GM19239 (cell line): ENCODE data around the gene MED26.

Source experiments
- DNase-seq: peaks from one replicate; pipeline ENCODE4 v3.0.0; 2011; ENCODE audit warnings: low spot score; ENCODE audit not compliant: insufficient read length
- FAIRE-seq: peaks from 2 replicates; lab custom pipeline; 2011; peaks lifted over from hg19 to GRCh38; lab: Jason Lieb, UNC

MED26 gene

DNA sequence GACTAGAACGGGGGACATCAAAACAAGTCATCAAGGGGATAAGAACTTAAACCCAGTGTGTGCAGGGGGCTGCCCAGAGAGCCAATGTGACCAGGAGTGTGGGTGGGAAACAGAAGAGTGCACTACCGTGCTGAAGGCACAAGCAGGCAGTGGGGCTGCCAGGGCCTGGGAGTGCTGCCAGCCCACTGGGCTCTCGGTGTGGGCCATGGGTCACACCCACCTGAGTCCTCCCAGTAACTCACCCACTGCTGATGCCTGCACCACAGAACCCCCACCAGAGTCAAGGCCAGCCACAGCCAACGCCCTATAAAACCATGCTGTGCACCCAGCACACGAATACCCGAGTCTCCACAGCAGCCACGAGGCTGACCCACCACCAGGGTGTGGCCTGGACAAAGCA, 8.5 kb downstream of the MED26 start:
- DNase-seq (no peak), FAIRE-seq (no peak)

DNA sequence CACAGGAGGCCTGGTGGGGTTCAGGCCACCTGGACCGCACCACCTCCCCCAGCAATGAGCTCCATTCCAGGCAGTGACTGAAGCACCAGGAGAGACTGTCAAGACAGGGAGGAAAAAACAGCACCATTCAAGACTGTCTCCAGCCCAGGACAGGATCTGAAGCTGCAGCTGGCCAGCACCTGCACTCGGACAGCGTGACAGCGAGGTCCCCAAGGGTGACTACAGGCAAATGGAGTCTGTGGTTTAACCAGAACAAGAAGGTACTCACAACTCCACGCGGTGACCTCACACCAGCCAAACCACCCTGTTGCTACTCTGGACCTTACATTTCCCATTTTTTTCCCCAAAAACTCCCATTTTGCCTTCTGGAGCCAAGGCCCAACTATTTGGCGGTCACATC, 9.8 kb downstream of the MED26 start:
- no peak for FAIRE-seq
- DNase-seq = no peak

DNA sequence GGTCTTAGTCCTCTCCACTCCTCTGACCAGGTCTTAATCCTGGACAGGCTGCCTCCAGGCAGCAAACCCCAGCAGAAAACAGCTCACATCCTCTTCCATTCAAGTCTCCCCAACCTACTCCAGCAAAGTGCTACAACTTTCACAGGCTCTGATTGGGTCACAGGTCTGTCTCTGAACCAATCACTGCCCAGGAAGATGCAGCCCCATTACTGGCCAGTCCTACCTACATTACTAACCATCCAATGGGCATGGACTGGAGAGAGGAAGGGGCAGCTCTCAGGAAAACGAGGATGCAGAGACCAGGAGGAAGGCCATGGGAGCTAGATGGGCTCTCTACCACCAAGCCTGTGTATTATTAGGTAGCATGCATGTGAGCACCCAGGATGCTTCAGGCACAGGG, 12.2 kb downstream of the MED26 start:
- FAIRE-seq (no peak), DNase-seq (no peak)

DNA sequence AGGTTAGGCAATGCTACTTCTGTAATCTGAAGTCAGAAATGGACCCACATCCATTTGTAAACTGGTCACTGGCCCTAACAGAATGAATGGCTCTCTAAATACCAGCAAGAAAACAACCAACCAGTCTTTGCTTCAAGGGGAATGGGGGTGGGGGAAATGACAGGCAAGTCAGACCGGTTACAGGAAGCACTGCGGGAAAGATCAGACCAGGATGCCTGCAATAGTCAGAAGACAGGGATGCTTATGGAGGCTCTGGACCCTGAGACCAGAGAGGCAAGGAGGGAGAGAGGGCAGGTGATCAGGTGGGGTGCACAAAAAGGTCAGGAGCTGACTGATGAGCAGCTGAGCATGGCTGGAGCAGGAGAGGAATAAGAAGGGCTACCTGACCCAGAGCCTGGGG, 13.1 kb downstream of the MED26 start:
- FAIRE-seq (no peak), DNase-seq (no peak)

DNA sequence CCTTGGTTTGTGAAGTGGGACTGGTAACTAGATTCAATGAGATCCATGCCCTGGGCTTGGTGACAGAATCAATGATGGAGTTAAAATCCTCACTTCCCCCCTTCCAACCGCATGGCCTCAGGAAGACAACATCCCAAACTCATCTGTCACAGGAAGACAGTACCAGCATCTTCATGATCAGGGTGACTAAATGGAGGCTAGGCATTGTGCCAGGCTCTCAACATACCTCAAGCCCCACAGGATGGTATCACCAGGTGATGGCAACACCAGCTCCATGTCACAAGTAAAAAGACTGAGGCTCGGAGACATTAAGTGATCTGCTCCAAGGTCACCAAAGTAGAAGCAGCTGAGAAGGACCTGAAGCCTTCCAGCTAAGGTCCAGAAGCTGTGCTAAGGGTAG, 14.2 kb downstream of the MED26 start:
- FAIRE-seq (no peak), DNase-seq (no peak)

DNA sequence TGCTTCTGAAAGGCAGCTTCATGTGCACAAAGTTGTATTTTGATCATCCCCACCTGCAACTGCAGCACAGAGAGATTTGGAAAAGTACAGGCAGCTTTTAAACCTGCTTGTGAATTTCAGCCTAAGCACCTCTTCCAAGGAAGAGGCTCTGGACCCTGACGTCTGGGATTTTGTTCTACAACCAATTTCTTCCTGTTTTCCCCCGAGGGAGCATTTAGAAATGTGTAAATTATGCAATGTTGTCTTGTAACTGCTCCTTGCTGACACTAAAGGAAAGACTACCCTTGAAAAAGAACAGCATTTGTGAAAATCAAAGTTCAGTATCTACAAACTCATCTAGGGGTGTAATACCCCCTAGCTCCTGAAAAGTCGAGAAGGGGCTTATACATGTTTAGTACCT, 15.4 kb downstream of the MED26 start:
- FAIRE-seq (no peak), DNase-seq (no peak)

DNA sequence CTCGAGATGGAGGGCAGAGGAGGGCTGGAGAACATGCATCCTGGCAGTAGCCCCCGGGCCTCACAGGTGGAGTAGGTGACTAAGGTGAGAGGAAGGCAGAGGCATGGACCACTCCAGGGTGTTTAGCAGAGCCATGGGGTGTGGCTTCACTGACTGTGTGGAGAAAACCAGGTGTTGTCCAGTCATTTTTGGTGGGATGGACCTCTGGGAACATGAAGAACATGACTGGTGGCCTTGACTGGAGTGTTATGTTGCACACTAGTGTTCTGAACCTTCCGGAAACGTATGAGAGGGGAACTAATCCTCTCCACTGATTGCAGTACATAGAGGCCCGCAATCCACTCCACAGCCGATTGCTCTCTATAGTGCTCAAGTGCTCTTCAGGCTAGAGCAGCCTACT, 16.9 kb downstream of the MED26 start:
- FAIRE-seq (no peak), DNase-seq (no peak)

DNA sequence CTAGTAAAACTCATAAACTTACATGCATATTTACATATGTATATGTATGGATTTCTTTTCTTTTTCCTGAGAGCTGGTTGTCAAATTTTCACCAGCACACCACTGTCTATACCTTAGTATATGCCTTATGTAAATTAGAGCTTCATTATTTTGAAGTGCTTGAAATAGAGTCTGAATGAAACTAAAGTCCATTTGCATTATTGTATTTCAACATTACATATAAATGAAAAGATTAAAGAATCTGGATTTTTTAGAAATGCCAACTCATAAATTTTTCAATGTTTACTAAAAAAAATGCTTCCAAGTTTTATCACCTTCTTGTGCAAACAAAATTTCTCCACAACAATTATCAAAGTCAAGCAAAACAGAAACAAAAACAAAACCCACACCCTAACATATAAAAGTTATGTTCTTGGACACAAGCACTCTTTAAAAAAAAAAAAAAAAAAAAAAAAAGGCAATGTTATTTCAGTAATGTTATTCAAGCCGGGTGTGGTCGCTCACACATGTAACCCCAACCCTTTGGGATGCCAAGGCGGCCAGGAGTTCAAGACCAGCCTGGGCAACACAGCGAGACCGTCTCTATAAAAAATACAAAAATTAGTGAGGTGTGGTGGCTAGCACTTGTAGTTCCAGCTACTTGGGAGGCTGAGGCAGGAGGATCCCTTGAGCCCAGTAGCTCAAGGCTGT, 18.3 kb downstream of the MED26 start:
- no peak for FAIRE-seq
- DNase-seq = no peak

DNA sequence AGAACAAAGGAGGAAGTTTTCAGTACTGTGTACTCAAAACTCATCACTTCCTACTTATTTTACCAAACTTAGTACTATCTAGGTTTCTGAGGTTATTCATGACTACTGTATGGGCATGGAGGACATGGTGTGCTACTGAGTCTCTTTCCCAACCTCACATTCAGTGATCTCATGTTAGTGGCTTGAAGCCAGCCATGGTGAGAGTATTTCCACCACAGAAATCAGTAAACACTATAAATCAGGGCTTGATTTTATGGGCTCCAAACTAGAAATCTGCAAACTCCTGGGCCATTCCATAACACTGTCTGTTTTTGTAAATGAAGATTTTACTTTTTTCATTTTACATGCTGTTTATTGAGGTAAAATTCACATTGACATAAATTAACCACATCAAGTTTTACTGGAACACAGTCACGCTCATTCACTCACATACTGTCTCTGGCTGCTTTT, 19.7 kb downstream of the MED26 start:
- FAIRE-seq (no peak), DNase-seq (no peak)

DNA sequence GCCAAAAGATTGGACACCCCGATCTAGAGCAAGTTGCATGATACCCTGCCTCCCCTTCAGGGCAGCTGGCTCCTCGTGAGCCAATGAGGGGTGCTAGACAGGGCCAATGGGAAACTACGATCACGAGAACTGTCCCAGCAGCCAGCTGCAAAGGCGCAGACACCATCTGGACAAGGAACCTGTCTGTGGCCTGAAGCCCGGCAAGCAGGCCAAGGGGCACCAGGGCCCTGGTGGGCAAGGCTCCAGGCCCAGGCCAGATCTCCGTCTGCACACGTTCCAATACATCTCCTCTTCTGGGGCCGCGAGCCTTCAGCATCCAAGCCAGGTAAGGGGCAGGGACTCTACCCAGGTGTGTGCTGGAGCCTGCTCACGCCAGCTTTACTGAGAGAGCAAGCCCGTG, 20.2 kb downstream of the MED26 start:
- DNase-seq = no peak
- no peak for FAIRE-seq

DNA sequence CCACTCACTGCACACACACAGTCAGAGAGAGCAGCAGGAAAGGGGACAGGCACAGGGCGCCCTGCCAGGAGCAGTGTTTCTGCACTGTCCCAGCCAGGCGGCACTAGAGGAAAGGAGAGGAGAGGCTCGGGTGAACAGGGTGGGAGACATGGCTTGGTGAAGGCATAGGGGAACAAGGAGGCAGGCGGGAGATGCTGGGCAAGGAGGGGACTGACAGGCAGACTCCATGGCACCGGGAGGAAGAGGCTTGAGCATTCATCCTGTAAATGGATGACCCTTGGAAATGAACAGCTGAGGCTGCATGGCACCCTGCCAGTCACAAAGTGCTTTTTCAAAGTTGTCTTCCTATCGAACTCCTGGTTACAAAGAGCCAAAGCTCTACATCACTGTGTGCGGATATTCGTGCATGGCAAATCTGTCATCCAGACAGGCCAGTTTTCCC, 22.4 kb downstream of the MED26 start:
- no peak for FAIRE-seq

DNA sequence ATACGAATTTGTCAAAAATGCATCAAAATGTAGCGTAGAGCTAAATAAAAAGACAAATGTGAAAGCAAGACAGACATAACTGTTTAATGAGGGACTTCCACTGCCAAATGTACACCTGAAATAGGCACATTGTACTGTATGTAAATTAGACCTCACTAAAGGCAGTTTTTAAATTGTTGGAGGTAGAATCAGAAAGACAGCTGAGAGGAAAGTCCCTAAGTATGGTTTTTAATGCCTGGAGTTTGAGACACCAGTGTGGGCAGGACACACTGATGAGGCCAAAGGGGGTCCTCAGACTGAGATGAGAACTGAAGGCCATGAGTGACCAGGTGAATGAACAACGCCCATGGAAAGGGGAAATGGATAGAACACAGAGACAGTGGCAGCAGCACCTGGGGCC, 22.9 kb downstream of the MED26 start:
- DNase-seq (no peak), FAIRE-seq (no peak)

More for the DNA sequence above, 22.4 kb downstream of the MED26 start:
- no peak for DNase-seq

DNA sequence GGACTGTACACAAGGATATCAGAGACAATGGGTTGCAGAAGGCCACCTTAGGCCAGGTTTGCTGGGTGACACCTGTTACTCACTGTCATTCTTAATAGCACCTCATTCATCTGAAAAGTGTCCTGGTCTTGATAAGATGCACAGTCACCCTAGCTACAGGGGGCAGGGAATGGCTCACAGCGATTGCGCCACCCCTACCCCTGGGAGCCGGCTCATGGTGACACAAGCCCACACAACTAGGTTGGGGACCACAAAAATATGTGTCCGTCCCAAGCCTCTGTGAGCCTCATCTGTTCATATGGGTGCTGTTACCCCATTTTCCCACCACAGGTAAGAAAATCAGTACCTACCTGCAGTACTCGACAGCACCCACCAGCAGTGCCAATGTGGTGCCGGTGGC, 23.4 kb downstream of the MED26 start:
- DNase-seq (no peak), FAIRE-seq (no peak)

DNA sequence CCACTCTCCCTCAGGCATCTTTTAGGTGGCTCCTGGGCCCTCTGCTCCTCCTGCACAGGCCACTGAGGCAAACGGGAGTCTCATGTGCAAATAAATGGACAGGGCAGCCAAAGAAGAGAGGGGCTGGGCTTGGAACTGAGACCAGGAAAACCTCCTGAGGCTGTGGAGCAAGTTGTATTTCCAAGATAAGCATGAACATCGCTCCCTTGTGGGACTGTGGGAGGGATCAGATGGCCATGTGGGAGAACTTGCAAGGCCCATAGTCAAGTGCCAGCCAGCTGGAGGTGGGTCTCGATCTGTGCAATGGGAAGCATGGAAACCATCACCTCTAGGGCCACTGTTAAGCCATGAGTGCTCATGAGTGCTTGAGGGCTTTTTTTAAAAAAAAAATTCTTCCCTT, 24.9 kb downstream of the MED26 start:
- FAIRE-seq (no peak), DNase-seq (no peak)

DNA sequence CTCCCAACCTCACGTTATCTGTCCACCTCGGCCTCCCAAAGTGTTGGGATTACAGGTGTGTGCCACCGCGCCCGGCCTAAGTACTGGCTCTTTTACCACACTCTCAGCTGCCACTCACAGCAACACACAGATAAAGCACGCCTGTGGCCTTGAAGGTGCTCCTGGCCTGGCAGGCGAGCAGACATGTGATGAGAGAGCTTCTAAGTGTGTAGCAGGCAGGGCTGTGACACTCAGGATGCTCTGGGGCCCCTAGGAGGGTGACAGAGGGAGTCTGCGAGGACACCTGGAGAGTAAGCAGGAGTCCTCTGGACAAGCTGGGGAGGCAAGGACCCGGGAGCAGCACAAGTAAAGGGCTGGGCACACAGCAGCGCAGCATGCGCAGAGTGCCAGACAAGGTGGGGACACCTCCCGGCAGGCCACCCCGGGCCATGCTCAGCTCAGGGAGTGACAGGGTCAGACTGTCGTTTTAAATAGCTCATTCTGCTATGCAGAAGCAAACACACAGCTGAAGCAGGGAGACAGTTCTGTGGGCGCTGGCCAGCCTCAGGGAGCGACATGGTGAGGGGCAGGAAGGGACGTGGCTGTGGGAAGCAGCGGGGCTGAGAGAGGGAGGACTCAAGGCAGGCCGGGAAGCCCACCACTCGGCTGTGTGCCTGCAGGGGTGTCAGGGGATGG, 26.5 kb downstream of the MED26 start:
- FAIRE-seq = no peak
- no peak for DNase-seq

DNA sequence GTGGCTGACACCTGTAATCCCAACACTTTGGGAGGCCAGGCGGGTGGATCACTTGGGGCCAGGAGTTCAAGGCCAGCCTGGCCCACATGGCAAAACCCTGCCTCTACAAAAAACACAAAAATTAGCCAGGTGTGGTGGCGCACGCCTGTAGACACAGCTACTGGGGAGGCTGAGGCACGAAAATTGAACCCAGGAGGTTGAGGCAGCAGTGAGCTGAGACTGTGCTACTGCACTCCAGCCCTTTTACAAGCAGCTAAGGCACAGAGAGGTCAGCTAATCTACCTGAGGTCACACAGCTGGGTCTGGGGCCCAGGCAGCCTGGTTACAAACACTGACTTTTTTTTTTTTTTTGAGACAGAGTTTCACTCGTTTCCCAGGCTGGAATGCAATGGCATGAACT, 27.2 kb downstream of the MED26 start:
- no peak for DNase-seq
- FAIRE-seq = no peak

DNA sequence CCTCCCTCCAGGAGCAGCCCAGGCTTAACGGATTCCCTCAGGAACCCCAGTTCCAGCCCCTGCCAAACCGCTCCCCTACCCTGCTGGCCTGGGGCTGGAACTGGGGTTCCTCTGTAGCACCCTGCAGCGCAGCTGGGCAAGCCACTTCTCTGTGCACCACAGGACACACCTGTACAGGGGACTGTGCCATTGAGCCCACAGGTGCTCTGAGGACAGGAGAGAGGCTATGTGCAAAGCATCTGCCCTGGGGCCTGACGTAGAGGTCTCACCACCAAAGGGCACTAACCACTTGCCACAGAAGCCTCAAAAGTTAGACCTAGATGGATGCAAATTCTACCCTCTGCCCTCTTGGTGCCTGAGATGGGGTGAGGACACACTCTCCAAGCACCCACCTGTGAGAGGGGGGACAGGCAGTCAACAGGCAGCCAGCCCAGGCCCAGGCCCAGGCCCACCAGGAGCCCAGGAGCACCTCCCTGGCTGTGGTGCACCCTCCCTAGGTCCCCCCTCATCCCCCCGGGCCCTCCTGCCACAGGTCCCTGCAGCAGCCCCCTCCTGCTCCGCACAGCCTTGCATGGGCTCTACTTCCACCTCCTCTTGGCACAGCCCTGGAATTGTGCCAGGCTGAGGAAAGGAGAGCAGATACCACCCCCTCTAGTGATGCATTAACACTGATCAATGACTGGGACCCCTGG, 28.2 kb downstream of the MED26 start:
- no peak for FAIRE-seq
- DNase-seq = no peak

DNA sequence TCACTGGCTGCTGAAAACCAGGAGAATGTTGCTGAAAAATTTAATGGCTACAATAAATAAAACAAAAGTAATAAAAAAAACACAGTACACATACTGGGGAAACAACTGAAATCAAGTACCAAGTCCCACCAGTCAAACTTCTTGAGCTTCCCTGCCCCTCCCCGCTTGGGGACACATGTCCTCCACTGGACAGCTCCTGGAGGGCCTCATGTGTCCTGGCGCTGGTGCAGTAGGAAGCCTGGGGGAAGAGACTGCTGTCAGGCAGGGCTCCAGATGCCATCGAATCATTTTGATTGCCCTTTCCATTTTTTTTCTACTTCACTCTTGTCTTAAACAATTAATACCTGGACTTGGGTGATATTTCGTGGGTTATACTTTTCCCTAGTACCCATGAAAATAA, 29.2 kb downstream of the MED26 start:
- FAIRE-seq (no peak), DNase-seq (no peak)

DNA sequence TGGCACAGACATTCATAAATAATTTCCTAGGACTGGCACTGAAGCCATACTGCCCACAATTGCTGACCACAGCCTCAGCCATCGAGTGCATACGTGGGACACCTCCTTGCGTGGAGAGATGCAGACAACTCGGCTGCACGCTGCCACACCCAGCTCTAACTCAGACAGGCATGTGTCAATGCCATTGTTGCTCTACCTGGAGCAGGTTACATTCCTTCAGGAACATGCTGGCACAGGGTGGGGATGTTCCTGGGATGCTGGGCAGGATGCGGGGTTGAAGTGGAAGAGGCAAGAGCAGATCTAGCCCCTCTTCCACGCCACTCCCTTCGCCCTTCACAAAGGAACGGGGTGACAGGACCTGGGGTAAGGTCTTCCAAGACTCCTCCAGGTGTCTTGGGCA, 31.6 kb downstream of the MED26 start:
- FAIRE-seq (no peak), DNase-seq (no peak)

DNA sequence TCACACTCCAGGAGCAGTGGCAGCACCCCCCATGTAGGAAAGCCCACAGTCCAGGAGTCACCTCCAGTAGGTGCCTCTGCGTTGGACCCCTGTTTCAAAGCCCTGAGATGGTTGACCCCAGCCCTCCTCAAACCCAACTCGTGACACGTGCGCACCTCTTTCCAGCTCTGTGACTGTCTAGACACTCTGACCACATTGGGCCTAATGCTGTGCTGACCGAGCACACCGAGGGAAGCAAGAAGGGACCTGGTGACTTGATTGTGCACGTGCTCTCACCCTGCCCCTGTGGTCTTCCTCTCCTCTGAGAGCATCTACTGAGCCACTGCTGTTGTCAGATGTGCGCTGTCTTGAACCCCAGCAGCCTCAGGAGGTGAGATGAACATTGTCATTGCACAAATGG, 32.9 kb downstream of the MED26 start:
- no peak for FAIRE-seq
- no peak for DNase-seq

DNA sequence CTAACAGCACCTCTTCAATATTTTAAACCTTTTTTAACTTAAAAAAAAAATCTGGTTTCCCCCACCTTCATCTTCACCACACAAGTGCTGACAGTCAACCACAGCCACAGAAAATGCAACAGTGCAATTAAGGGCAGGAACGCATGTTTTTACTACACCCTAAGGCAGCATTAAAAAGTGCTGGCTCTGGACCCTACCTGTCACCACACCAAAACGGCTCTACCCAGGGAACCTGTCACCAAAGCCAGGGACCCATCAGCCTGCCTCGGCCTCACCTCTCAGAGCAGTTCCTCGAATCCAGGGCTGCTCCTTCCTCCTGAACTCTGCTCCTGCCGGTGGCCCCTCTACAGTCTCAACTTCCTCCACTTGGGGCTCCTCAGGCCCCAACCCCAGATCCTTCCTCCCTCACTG, 33.3 kb downstream of the MED26 start:
- DNase-seq (no peak), FAIRE-seq (peak; percentile 4)
